Esophagus (tissue), 2 donors: ENCODE measurements around the gene CTAG1B. TPM values are rescaled to one million over a fixed set of nuclear protein-coding genes. Genes with fewer than 3 reads are reported as not detected.
"Not testable (repeated sequence)": the region's sequence is repeated elsewhere in the genome, so short reads cannot be mapped to it uniquely, and the experiment has no call there.

Experiments
- H3K27ac ChIP-seq, 2 donors: one replicate each; pipeline ENCODE4 v1.5.1; 2013; ENCODE audit warnings: low read depth in 2 of 2, mild to moderate bottlenecking in 2 of 2, inconsistent platforms in 1 of 2, low read length in 1 of 2, moderate library complexity in 1 of 2
- H3K27me3 ChIP-seq, 2 donors: one replicate each; pipeline ENCODE4 v1.6.1; 2013; ENCODE audit warnings: low read length in 2 of 2, control low read depth in 1 of 2, mild to moderate bottlenecking in 1 of 2; ENCODE audit not compliant: insufficient read depth in 2 of 2, control insufficient read depth in 1 of 2
- H3K36me3 ChIP-seq, 2 donors: one replicate each; pipeline ENCODE4 v1.6.1; 2013; ENCODE audit warnings: low read length in 1 of 2; ENCODE audit not compliant: control insufficient read depth in 2 of 2, insufficient read depth in 2 of 2
- H3K4me1 ChIP-seq, 2 donors: one replicate each; pipeline ENCODE4 v1.6.1; 2013; ENCODE audit warnings: low read length in 1 of 2; ENCODE audit not compliant: control insufficient read depth in 2 of 2, insufficient read depth in 2 of 2
- H3K4me3 ChIP-seq, 2 donors: one replicate each; pipeline ENCODE4 v1.5.1; 2013; ENCODE audit warnings: low read length in 2 of 2, mild to moderate bottlenecking in 2 of 2, low read depth in 1 of 2, moderate library complexity in 1 of 2
- H3K9me3 ChIP-seq, 2 donors: one replicate each; pipeline ENCODE4 v1.6.1; 2013; ENCODE audit warnings: mild to moderate bottlenecking in 2 of 2, low read depth in 1 of 2, low read length in 1 of 2, moderate library complexity in 1 of 2; ENCODE audit not compliant: control insufficient read depth in 2 of 2, insufficient read depth in 1 of 2
- WGBS, 2 donors: extraction: QIAGEN DNeasy Blood & Tissue Kit; methylation state at CpG; one replicate each; pipeline ENCODE4 v1.1.7; 2013; 5-methylcytosine and 5-hydroxymethylcytosine counted together
- polyA plus RNA-seq, 2 donors: library from polyadenylated mRNA; stranded (reverse); fragments of 200-250 nt; gene quantifications; one replicate each; pipeline ENCODE4 v1.2.3, GENCODE V29; 2013
- donor health status: healthy with polysubstance abuse.
- donor health status: Bipolar disorder and iron deficiency.

CTAG1B gene
- polyA plus RNA-seq, result under 1 TPM in 1 of 2 donors, not detected in 1; 0.04 TPM

GRCh38 chrX:154619182-154619581 is at the start of gene CTAG1B:
Gene CTAG1B (minus strand): TSS chrX:154619282. CDS start chrX:154619218, 64 bp downstream.
- no CpG with 5 or more reads among the region's 28 CpGs for WGBS, 2 donors
- H3K36me3 ChIP-seq, H3K27ac ChIP-seq, H3K4me3 ChIP-seq, H3K9me3 ChIP-seq, H3K4me1 ChIP-seq, H3K27me3 ChIP-seq: not testable (repeated sequence)

DNA sequence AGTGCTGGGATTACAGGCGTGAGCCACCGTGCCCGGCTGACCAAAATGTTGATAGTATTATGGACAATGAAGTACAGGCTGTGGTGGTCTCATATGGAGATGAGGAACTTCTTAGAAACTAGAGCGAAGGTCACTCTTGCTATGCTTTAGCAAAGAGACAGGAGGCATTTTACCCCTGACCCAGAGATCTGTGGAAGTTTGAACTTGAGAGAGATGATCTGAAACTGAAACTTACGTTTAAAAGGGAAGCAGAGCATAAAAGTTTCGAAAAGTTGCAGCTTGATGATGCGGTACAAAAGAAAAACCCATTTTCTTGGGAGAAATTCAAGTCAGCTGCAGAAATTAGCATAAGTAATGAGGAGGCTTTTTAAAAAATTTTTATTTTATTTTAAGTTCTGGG is 42.8 kb upstream of the CTAG1B start:
- H3K9me3 ChIP-seq, result peaks cover 0 to 2% of the 10 kb centered on the region in 2 donors
- 76 to 79% methylated on average over 7 of the region's 7 CpGs for WGBS, 2 donors
- no peak overlapping the region for H3K27ac ChIP-seq
- H3K36me3 ChIP-seq, result no peaks in the 10 kb centered on the region
- no peak overlapping the region for H3K4me3 ChIP-seq
- no peaks in the 10 kb centered on the region for H3K27me3 ChIP-seq
- H3K4me1 ChIP-seq, result no peaks in the 10 kb centered on the region

GRCh38 chrX:154661170-154661569 is 42.1 kb upstream of the CTAG1B start:
- H3K36me3 ChIP-seq, result no peaks in the 10 kb centered on the region
- no peaks in the 10 kb centered on the region for H3K27me3 ChIP-seq
- WGBS, 2 donors, result 82 to 90% methylated on average over 4 of the region's 4 CpGs
- H3K27ac ChIP-seq, result no peak overlapping the region
- peaks cover 0 to 2% of the 10 kb centered on the region in 2 donors for H3K9me3 ChIP-seq
- no peaks in the 10 kb centered on the region for H3K4me1 ChIP-seq
- no peak overlapping the region for H3K4me3 ChIP-seq

GRCh38 chrX:154660541-154660940 is 41.5 kb upstream of the CTAG1B start:
- no peaks in the 10 kb centered on the region for H3K36me3 ChIP-seq
- H3K27ac ChIP-seq, result no peak overlapping the region
- no peak overlapping the region for H3K4me3 ChIP-seq
- H3K9me3 ChIP-seq, result peaks cover 0 to 2% of the 10 kb centered on the region in 2 donors
- H3K4me1 ChIP-seq, result no peaks in the 10 kb centered on the region
- 78 to 80% methylated on average over 6 of the region's 6 CpGs for WGBS, 2 donors
- H3K27me3 ChIP-seq, result no peaks in the 10 kb centered on the region

- 91 to 94% methylated on average over 11 of the region's 11 CpGs for WGBS, 2 donors
Observed at GRCh38 chrX:154658957-154659356, 39.9 kb upstream of the CTAG1B start.

GRCh38 chrX:154658187-154658586 is 39.1 kb upstream of the CTAG1B start:
- H3K9me3 ChIP-seq, result peaks cover 0 to 2% of the 10 kb centered on the region in 2 donors
- H3K27ac ChIP-seq, result no peak overlapping the region
- H3K4me1 ChIP-seq, result no peaks in the 10 kb centered on the region
- H3K4me3 ChIP-seq, result no peak overlapping the region
- 91 to 95% methylated on average over 12 of the region's 12 CpGs for WGBS, 2 donors
- no peaks in the 10 kb centered on the region for H3K36me3 ChIP-seq
- no peaks in the 10 kb centered on the region for H3K27me3 ChIP-seq

More at GRCh38 chrX:154658957-154659356, 39.9 kb upstream of the CTAG1B start:
- Histone ChIP-seq H3K36me3 (no peaks in the 10 kb centered on the region), H3K4me1 (no peaks in the 10 kb centered on the region), H3K27me3 (no peaks in the 10 kb centered on the region), H3K9me3 (peaks cover 0 to 2% of the 10 kb centered on the region in 2 donors), H3K27ac (no peak overlapping the region), H3K4me3 (no peak overlapping the region)

GRCh38 chrX:154657226-154657805 is 38.2 kb upstream of the CTAG1B start:
- Histone ChIP-seq H3K27ac (no peak overlapping the region), H3K36me3 (no peaks in the 10 kb centered on the region), H3K9me3 (peaks cover 0 to 2% of the 10 kb centered on the region in 2 donors), H3K27me3 (no peaks in the 10 kb centered on the region), H3K4me1 (no peaks in the 10 kb centered on the region), H3K4me3 (no peak overlapping the region)
- 91 to 92% methylated on average over 15 of the region's 15 CpGs for WGBS, 2 donors

- 77 to 84% methylated on average over 11 of the region's 11 CpGs for WGBS, 2 donors
- Histone ChIP-seq H3K4me3 (no peak overlapping the region), H3K4me1 (no peaks in the 10 kb centered on the region), H3K27me3 (peaks cover 0 to 2% of the 10 kb centered on the region in 2 donors), H3K36me3 (no peaks in the 10 kb centered on the region), H3K27ac (no peak overlapping the region), H3K9me3 (peaks cover 0 to 2% of the 10 kb centered on the region in 2 donors)
Observed at GRCh38 chrX:154655786-154656185, 36.7 kb upstream of the CTAG1B start.

- peaks cover 0 to 2% of the 10 kb centered on the region in 2 donors for H3K27me3 ChIP-seq
- 71 to 79% methylated on average over 6 of the region's 6 CpGs for WGBS, 2 donors
- peaks cover 0 to 2% of the 10 kb centered on the region in 2 donors for H3K9me3 ChIP-seq
- no peaks in the 10 kb centered on the region for H3K4me1 ChIP-seq
- H3K4me3 ChIP-seq, result no peak overlapping the region
- no peaks in the 10 kb centered on the region for H3K36me3 ChIP-seq
- H3K27ac ChIP-seq, result no peak overlapping the region
Observed at GRCh38 chrX:154655346-154655745, 36.3 kb upstream of the CTAG1B start.

DNA sequence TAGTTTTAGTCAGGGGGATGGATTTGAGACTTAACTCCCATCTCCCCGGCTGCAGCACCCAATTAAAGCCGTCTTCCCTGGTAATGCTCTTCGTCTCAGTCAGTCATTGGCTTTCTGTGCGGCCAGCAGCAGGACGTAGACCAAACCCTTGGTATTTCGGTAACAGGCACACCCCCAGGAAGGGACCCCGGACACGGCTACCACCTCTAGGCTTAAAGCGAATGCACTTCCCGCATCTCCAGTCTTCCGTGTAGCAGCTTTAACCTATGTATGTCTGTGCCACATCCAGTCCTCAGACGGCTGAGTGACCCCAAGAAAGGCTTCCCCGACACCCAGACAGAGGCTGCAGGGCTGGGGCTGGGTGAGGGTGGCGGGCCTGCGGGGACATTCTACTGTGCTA is 35.8 kb upstream of the CTAG1B start:
- H3K4me3 ChIP-seq, result no peak overlapping the region
- H3K36me3 ChIP-seq, result no peaks in the 10 kb centered on the region
- no peaks in the 10 kb centered on the region for H3K4me1 ChIP-seq
- H3K27ac ChIP-seq, result no peak overlapping the region
- H3K27me3 ChIP-seq, result peaks cover 0 to 2% of the 10 kb centered on the region in 2 donors
- peaks cover 0 to 2% of the 10 kb centered on the region in 2 donors for H3K9me3 ChIP-seq
- whole genome bisulfite sequencing, 2 donors, result 87 to 93% methylated on average over 15 of the region's 15 CpGs
